Measurements from ENCODE around the gene BCL6.

Gene BCL6

DNA sequence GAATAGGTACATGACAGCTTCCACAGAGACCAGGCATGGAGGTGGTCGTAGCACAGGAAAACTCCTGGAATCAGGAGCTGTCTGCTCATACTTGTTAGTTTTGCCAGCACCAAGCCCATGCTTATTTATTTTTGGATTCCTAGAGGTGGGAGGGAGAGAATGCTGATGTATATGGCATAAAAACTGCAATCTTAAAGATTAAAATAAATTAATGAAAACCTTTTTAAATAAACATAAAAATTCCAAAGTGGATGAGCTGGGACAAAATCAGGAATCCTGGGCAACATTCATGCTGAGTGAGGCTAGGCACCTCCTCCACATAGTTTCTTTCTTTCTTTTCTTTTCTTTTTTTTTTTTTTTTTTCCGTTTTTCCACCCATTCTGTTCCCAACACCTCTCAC, 14.3 kb upstream of the BCL6 start:
- no peak overlapping the region for H3K27ac ChIP-seq
- no peaks in the 10 kb centered on the region for H3K27me3 ChIP-seq (ENCODE audit: insufficient read depth, low read depth)
- no peaks in the 10 kb centered on the region for H3K4me1 ChIP-seq (ENCODE audit: low read depth, poor library complexity, severe bottlenecking)
- H4K20me1 ChIP-seq (ENCODE audit: insufficient read depth), result no peaks in the 10 kb centered on the region
- H3K4me3 ChIP-seq (IDR thresholded peaks at IDR 0.05; ENCODE audit: insufficient read depth, low read depth, low read length), result no peak overlapping the region
- H3K4me2 ChIP-seq, result no peak overlapping the region
- TF ChIP-seq CTCF (conservative IDR thresholded peaks at IDR 0.05; ENCODE audit: low read depth, low read length), result no peak
- no peaks in the 10 kb centered on the region for H3K79me2 ChIP-seq (ENCODE audit: insufficient read depth, low read depth)
- no peak overlapping the region for H3K9ac ChIP-seq
- no peaks in the 10 kb centered on the region for H3K36me3 ChIP-seq (ENCODE audit: insufficient read depth)
- H2AFZ ChIP-seq (ENCODE audit: low read depth), result no peak overlapping the region

GRCh38 chr3:187758318-187758955, 13.2 kb upstream of the BCL6 start:
- no peak overlapping the region for H3K9ac ChIP-seq
- no peaks in the 10 kb centered on the region for H4K20me1 ChIP-seq (ENCODE audit: insufficient read depth)
- no peak overlapping the region for H3K27ac ChIP-seq
- H3K4me2 ChIP-seq, result no peak overlapping the region
- no peak for TF ChIP-seq CTCF (conservative IDR thresholded peaks at IDR 0.05; ENCODE audit: low read depth, low read length)
- no peaks in the 10 kb centered on the region for H3K4me1 ChIP-seq (ENCODE audit: low read depth, poor library complexity, severe bottlenecking)
- no peak overlapping the region for H2AFZ ChIP-seq (ENCODE audit: low read depth)
- H3K36me3 ChIP-seq (ENCODE audit: insufficient read depth), result no peaks in the 10 kb centered on the region
- no peaks in the 10 kb centered on the region for H3K79me2 ChIP-seq (ENCODE audit: insufficient read depth, low read depth)
- no peak overlapping the region for H3K4me3 ChIP-seq (IDR thresholded peaks at IDR 0.05; ENCODE audit: insufficient read depth, low read depth, low read length)
- H3K27me3 ChIP-seq (ENCODE audit: insufficient read depth, low read depth), result no peaks in the 10 kb centered on the region

- no peak for TF ChIP-seq CTCF (conservative IDR thresholded peaks at IDR 0.05; ENCODE audit: low read depth, low read length)
- Histone ChIP-seq H3K79me2 (ENCODE audit: insufficient read depth, low read depth) (no peaks in the 10 kb centered on the region), H3K27ac (no peak overlapping the region), H3K4me2 (no peak overlapping the region), H3K9ac (no peak overlapping the region), H3K4me1 (ENCODE audit: low read depth, poor library complexity, severe bottlenecking) (no peaks in the 10 kb centered on the region), H3K36me3 (ENCODE audit: insufficient read depth) (no peaks in the 10 kb centered on the region), H4K20me1 (ENCODE audit: insufficient read depth) (no peaks in the 10 kb centered on the region), H2AFZ (ENCODE audit: low read depth) (no peak overlapping the region), H3K4me3 (IDR thresholded peaks at IDR 0.05; ENCODE audit: insufficient read depth, low read depth, low read length) (no peak overlapping the region), H3K27me3 (ENCODE audit: insufficient read depth, low read depth) (no peaks in the 10 kb centered on the region)
Observed at GRCh38 chr3:187753516-187753915, 8.2 kb upstream of the BCL6 start.

GRCh38 chr3:187750513-187751123, 5.3 kb upstream of the BCL6 start:
- no peak overlapping the region for H3K27ac ChIP-seq
- H3K79me2 ChIP-seq (ENCODE audit: insufficient read depth, low read depth), result no peaks in the 10 kb centered on the region
- H3K4me3 ChIP-seq (IDR thresholded peaks at IDR 0.05; ENCODE audit: insufficient read depth, low read depth, low read length), result no peak overlapping the region
- H4K20me1 ChIP-seq (ENCODE audit: insufficient read depth), result no peaks in the 10 kb centered on the region
- H3K9ac ChIP-seq, result no peak overlapping the region
- H3K36me3 ChIP-seq (ENCODE audit: insufficient read depth), result no peaks in the 10 kb centered on the region
- peaks cover 12% of the 10 kb centered on the region for H3K4me1 ChIP-seq (ENCODE audit: low read depth, poor library complexity, severe bottlenecking)
- no peak overlapping the region for H2AFZ ChIP-seq (ENCODE audit: low read depth)
- no peaks in the 10 kb centered on the region for H3K27me3 ChIP-seq (ENCODE audit: insufficient read depth, low read depth)
- TF ChIP-seq CTCF (conservative IDR thresholded peaks at IDR 0.05; ENCODE audit: low read depth, low read length), result no peak
- H3K4me2 ChIP-seq, result no peak overlapping the region
